ENCODE measurements around the gene UGT1A4.

The UGT1A4 gene

GRCh38 chr2:233794128-233794658, 75.7 kb downstream of the UGT1A4 start:
- no peak for TF ChIP-seq RAD21 (IDR thresholded peaks at IDR 0.05; ENCODE audit: low read depth)
- TF ChIP-seq EP300 (IDR thresholded peaks at IDR 0.05; ENCODE audit: borderline replicate concordance): no peak
- no peak for TF ChIP-seq NFIC (IDR thresholded peaks at IDR 0.05)
- TF ChIP-seq FOXM1 (IDR thresholded peaks at IDR 0.05; ENCODE audit: borderline replicate concordance, low read depth): no peak
- no peak for TF ChIP-seq REST (IDR thresholded peaks at IDR 0.05; ENCODE audit: low read depth)
- TF ChIP-seq TCF12 (IDR thresholded peaks at IDR 0.05; ENCODE audit: low read depth): no peak
- TF ChIP-seq, protein P1, sequence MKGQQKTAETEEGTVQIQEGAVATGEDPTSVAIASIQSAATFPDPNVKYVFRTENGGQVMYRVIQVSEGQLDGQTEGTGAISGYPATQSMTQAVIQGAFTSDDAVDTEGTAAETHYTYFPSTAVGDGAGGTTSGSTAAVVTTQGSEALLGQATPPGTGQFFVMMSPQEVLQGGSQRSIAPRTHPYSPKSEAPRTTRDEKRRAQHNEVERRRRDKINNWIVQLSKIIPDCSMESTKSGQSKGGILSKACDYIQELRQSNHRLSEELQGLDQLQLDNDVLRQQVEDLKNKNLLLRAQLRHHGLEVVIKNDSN (IDR thresholded peaks at IDR 0.05): no peak

DNA sequence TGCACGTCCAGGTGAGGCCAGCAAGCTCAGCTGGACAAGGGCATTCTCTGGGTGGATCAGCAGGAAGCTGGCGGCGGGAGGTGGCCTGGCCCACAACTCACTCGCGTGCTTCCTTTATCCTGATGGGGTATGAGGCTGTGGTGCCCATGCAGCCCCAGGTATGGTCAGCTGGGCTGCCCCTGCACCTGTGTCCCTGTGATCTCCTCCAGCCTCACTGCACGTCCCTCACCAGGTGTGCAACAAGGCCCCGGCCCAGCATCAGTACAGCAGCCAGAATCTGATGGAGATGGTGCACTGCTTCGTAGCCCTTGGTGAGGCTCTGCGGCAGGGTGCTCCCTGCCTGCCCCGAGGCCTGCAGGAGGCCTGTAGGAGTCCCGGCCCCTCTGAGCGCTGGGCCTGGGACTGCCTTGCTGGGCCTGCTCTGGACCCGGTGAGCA, 77.2 kb downstream of the UGT1A4 start:
- TF ChIP-seq EGR1 (IDR thresholded peaks at IDR 0.05) (no peak), TEAD4 (IDR thresholded peaks at IDR 0.05) (no peak), ZBTB7A (IDR thresholded peaks at IDR 0.05; ENCODE audit: low read depth) (no peak), TAF1 (IDR thresholded peaks at IDR 0.05; ENCODE audit: low read depth) (no peak), RAD21 (IDR thresholded peaks at IDR 0.05; ENCODE audit: low read depth) (no peak), TCF12 (IDR thresholded peaks at IDR 0.05; ENCODE audit: low read depth) (no peak), CEBPB (IDR thresholded peaks at IDR 0.05) (no peak), FOXM1 (IDR thresholded peaks at IDR 0.05; ENCODE audit: borderline replicate concordance, low read depth) (no peak), CREB1 (IDR thresholded peaks at IDR 0.05; ENCODE audit: low read depth) (no peak), REST (IDR thresholded peaks at IDR 0.05; ENCODE audit: low read depth) (no peak), YY1 (IDR thresholded peaks at IDR 0.05; ENCODE audit: low read depth) (no peak), NFIC (IDR thresholded peaks at IDR 0.05) (no peak), EP300 (IDR thresholded peaks at IDR 0.05; ENCODE audit: borderline replicate concordance) (no peak)
- TF ChIP-seq, protein P1 (IDR thresholded peaks at IDR 0.05): no peak
- TF ChIP-seq, protein P2, sequence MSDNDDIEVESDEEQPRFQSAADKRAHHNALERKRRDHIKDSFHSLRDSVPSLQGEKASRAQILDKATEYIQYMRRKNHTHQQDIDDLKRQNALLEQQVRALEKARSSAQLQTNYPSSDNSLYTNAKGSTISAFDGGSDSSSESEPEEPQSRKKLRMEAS (IDR thresholded peaks at IDR 0.05): no peak

DNA sequence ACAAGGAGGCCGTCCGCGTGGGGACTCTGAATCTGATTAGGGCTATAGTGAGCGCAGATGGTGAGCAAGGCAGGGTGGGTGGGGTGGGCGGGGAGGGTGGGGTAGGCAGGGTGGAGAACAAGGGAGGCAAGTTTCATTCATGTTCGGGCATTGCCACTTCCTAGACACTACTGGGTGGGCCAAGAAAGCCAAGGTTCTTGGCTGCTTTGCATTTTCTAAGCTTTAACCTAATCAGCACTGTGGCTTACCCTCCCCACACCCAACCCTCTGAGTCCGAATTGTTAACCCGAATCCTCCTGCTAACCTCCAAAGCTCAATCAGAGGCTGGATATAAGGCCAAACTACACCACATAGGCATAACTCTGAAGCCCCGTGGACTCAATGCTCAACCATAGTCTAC, 77.7 kb downstream of the UGT1A4 start:
- TF ChIP-seq REST (IDR thresholded peaks at IDR 0.05; ENCODE audit: low read depth) (no peak), RAD21 (IDR thresholded peaks at IDR 0.05; ENCODE audit: low read depth) (no peak), FOXM1 (IDR thresholded peaks at IDR 0.05; ENCODE audit: borderline replicate concordance, low read depth) (no peak)

- TF ChIP-seq TEAD4 (IDR thresholded peaks at IDR 0.05) (no peak), CEBPB (IDR thresholded peaks at IDR 0.05) (no peak), REST (IDR thresholded peaks at IDR 0.05; ENCODE audit: low read depth) (no peak), ZBTB7A (IDR thresholded peaks at IDR 0.05; ENCODE audit: low read depth) (no peak), NFIC (IDR thresholded peaks at IDR 0.05) (no peak), EGR1 (IDR thresholded peaks at IDR 0.05) (no peak), TAF1 (IDR thresholded peaks at IDR 0.05; ENCODE audit: low read depth) (no peak), RAD21 (IDR thresholded peaks at IDR 0.05; ENCODE audit: low read depth) (no peak), TCF12 (IDR thresholded peaks at IDR 0.05; ENCODE audit: low read depth) (no peak), EP300 (IDR thresholded peaks at IDR 0.05; ENCODE audit: borderline replicate concordance) (no peak), FOXM1 (IDR thresholded peaks at IDR 0.05; ENCODE audit: borderline replicate concordance, low read depth) (no peak), YY1 (IDR thresholded peaks at IDR 0.05; ENCODE audit: low read depth) (no peak), CREB1 (IDR thresholded peaks at IDR 0.05; ENCODE audit: low read depth) (no peak)
- TF ChIP-seq, protein P2 (IDR thresholded peaks at IDR 0.05): no peak
- TF ChIP-seq, protein P1 (IDR thresholded peaks at IDR 0.05): no peak
Observed at GRCh38 chr2:233798335-233799086, 80.0 kb downstream of the UGT1A4 start.
